Measurements from ENCODE around the gene HES3. TPM values are rescaled to one million over a fixed set of nuclear protein-coding genes. Genes with fewer than 3 reads are reported as not detected.

HES3 gene
- total RNA-seq, 1 donor from 2014 or later = not detected

- H3K36me3 Mint-ChIP-seq (ENCODE audit: low read depth) = peaks cover 9% of the 10 kb centered on the region
- peak overlapping the region; percentile 98 for H3K27ac Mint-ChIP-seq (ENCODE audit: unreplicated experiment)
- no peak for TF ChIP-seq CTCF (IDR thresholded peaks at IDR 0.05)
These were observed 43.7 kb upstream of the HES3 start for GRCh38 chr1:6200188-6200809.

GRCh38 chr1:6202256-6202655, 41.7 kb upstream of the HES3 start:
- no peak for TF ChIP-seq CTCF (IDR thresholded peaks at IDR 0.05)
- H3K4me3 Mint-ChIP-seq (ENCODE audit: unreplicated experiment) = no peak overlapping the region
- no peaks in the 10 kb centered on the region for H3K27me3 Mint-ChIP-seq (ENCODE audit: low read depth)
- peaks cover 4% of the 10 kb centered on the region for H3K36me3 Mint-ChIP-seq (ENCODE audit: low read depth)
- no peak for DNase-seq (ENCODE audit: low spot score)
- H3K27ac Mint-ChIP-seq (ENCODE audit: unreplicated experiment) = no peak overlapping the region
- no peaks in the 10 kb centered on the region for H3K9me3 Mint-ChIP-seq (ENCODE audit: low read depth)
- peaks cover 39% of the 10 kb centered on the region for H3K4me1 Mint-ChIP-seq (ENCODE audit: low read depth)

More at GRCh38 chr1:6200188-6200809, 43.7 kb upstream of the HES3 start:
- no peak for DNase-seq (ENCODE audit: low spot score)
- Mint-ChIP-seq H3K4me3 (ENCODE audit: unreplicated experiment) (peak overlapping the region; percentile 93), H3K4me1 (ENCODE audit: low read depth) (peaks cover 39% of the 10 kb centered on the region), H3K9me3 (ENCODE audit: low read depth) (no peaks in the 10 kb centered on the region), H3K27me3 (ENCODE audit: low read depth) (no peaks in the 10 kb centered on the region)

GRCh38 chr1:6205849-6206519, 38.0 kb upstream of the HES3 start, which contains the start of gene RNF207:
Gene RNF207 (plus strand): TSS chr1:6206119. CDS start chr1:6206536, 417 bp downstream.
- no peaks in the 10 kb centered on the region for H3K36me3 Mint-ChIP-seq (ENCODE audit: low read depth)
- peaks cover 26% of the 10 kb centered on the region for H3K4me1 Mint-ChIP-seq (ENCODE audit: low read depth)
- peak within 1 kb of the TSS; percentile 66 for H3K4me3 Mint-ChIP-seq (ENCODE audit: unreplicated experiment)
- no peak for DNase-seq (ENCODE audit: low spot score)
- no peak within 1 kb of the TSS for H3K27ac Mint-ChIP-seq (ENCODE audit: unreplicated experiment)
- H3K9me3 Mint-ChIP-seq (ENCODE audit: low read depth) = no peaks in the 10 kb centered on the region
- no peak for TF ChIP-seq CTCF (IDR thresholded peaks at IDR 0.05)
- no peaks in the 10 kb centered on the region for H3K27me3 Mint-ChIP-seq (ENCODE audit: low read depth)

GRCh38 chr1:6206520-6206855, 37.5 kb upstream of the HES3 start:
- H3K27me3 Mint-ChIP-seq (ENCODE audit: low read depth) = no peaks in the 10 kb centered on the region
- H3K36me3 Mint-ChIP-seq (ENCODE audit: low read depth) = no peaks in the 10 kb centered on the region
- DNase-seq (ENCODE audit: low spot score) = no peak
- H3K4me3 Mint-ChIP-seq (ENCODE audit: unreplicated experiment) = peak overlapping the region; percentile 32
- no peak for TF ChIP-seq CTCF (IDR thresholded peaks at IDR 0.05)
- no peaks in the 10 kb centered on the region for H3K9me3 Mint-ChIP-seq (ENCODE audit: low read depth)
- H3K4me1 Mint-ChIP-seq (ENCODE audit: low read depth) = peaks cover 26% of the 10 kb centered on the region
- H3K27ac Mint-ChIP-seq (ENCODE audit: unreplicated experiment) = no peak overlapping the region

GRCh38 chr1:6207075-6207885, 36.7 kb upstream of the HES3 start:
- peak overlapping the region; percentile 70 for H3K4me3 Mint-ChIP-seq (ENCODE audit: unreplicated experiment)
- no peaks in the 10 kb centered on the region for H3K36me3 Mint-ChIP-seq (ENCODE audit: low read depth)
- H3K4me1 Mint-ChIP-seq (ENCODE audit: low read depth) = peaks cover 26% of the 10 kb centered on the region
- DNase-seq (ENCODE audit: low spot score) = no peak
- H3K9me3 Mint-ChIP-seq (ENCODE audit: low read depth) = no peaks in the 10 kb centered on the region
- no peaks in the 10 kb centered on the region for H3K27me3 Mint-ChIP-seq (ENCODE audit: low read depth)
- H3K27ac Mint-ChIP-seq (ENCODE audit: unreplicated experiment) = no peak overlapping the region
- no peak for TF ChIP-seq CTCF (IDR thresholded peaks at IDR 0.05)
